ENCODE results near the gene TPSG1. TPM values are rescaled to one million over a fixed set of nuclear protein-coding genes. Genes with fewer than 3 reads are reported as not detected.

TPSG1 gene
- total RNA-seq, 1 donor from 2014 or later: not detected

GRCh38 chr16:1209081-1209480 is 16.0 kb downstream of the TPSG1 start:
- Mint-ChIP-seq H3K27ac (ENCODE audit: unreplicated experiment) (no peak overlapping the region), H3K36me3 (ENCODE audit: unreplicated experiment) (no peaks in the 10 kb centered on the region), H3K27me3 (ENCODE audit: unreplicated experiment) (peaks cover 14% of the 10 kb centered on the region), H3K9me3 (ENCODE audit: unreplicated experiment) (peaks cover 5% of the 10 kb centered on the region), H3K4me3 (ENCODE audit: unreplicated experiment) (no peak overlapping the region), H3K4me1 (ENCODE audit: low read depth, unreplicated experiment) (no peaks in the 10 kb centered on the region)
- no peak for TF ChIP-seq CTCF (IDR thresholded peaks at IDR 0.05; ENCODE audit: partially characterized antibody, unreplicated experiment)
- DNase-seq: no peak

GRCh38 chr16:1208239-1208830 is 16.7 kb downstream of the TPSG1 start:
- Mint-ChIP-seq H3K27me3 (ENCODE audit: unreplicated experiment) (peaks cover 12% of the 10 kb centered on the region), H3K9me3 (ENCODE audit: unreplicated experiment) (peaks cover 9% of the 10 kb centered on the region), H3K27ac (ENCODE audit: unreplicated experiment) (no peak overlapping the region), H3K4me1 (ENCODE audit: low read depth, unreplicated experiment) (no peaks in the 10 kb centered on the region), H3K36me3 (ENCODE audit: unreplicated experiment) (no peaks in the 10 kb centered on the region), H3K4me3 (ENCODE audit: unreplicated experiment) (no peak overlapping the region)
- no peak for DNase-seq
- no peak for TF ChIP-seq CTCF (IDR thresholded peaks at IDR 0.05; ENCODE audit: partially characterized antibody, unreplicated experiment)

GRCh38 chr16:1206786-1207185 is 18.3 kb downstream of the TPSG1 start:
- H3K4me1 Mint-ChIP-seq (ENCODE audit: low read depth, unreplicated experiment): no peaks in the 10 kb centered on the region
- H3K27ac Mint-ChIP-seq (ENCODE audit: unreplicated experiment): no peak overlapping the region
- H3K9me3 Mint-ChIP-seq (ENCODE audit: unreplicated experiment): peaks cover 10% of the 10 kb centered on the region
- no peak for DNase-seq
- TF ChIP-seq CTCF (IDR thresholded peaks at IDR 0.05; ENCODE audit: partially characterized antibody, unreplicated experiment): no peak
- H3K27me3 Mint-ChIP-seq (ENCODE audit: unreplicated experiment): peaks cover 13% of the 10 kb centered on the region
- no peak overlapping the region for H3K4me3 Mint-ChIP-seq (ENCODE audit: unreplicated experiment)
- H3K36me3 Mint-ChIP-seq (ENCODE audit: unreplicated experiment): no peaks in the 10 kb centered on the region

GRCh38 chr16:1206326-1206725 is 18.7 kb downstream of the TPSG1 start:
- H3K4me1 Mint-ChIP-seq (ENCODE audit: low read depth, unreplicated experiment): no peaks in the 10 kb centered on the region
- H3K27ac Mint-ChIP-seq (ENCODE audit: unreplicated experiment): no peak overlapping the region
- H3K9me3 Mint-ChIP-seq (ENCODE audit: unreplicated experiment): peaks cover 13% of the 10 kb centered on the region
- DNase-seq: no peak
- TF ChIP-seq CTCF (IDR thresholded peaks at IDR 0.05; ENCODE audit: partially characterized antibody, unreplicated experiment): no peak
- H3K4me3 Mint-ChIP-seq (ENCODE audit: unreplicated experiment): no peak overlapping the region
- peaks cover 16% of the 10 kb centered on the region for H3K27me3 Mint-ChIP-seq (ENCODE audit: unreplicated experiment)
- H3K36me3 Mint-ChIP-seq (ENCODE audit: unreplicated experiment): no peaks in the 10 kb centered on the region

GRCh38 chr16:1204933-1205332 is 20.1 kb downstream of the TPSG1 start:
- Mint-ChIP-seq H3K4me3 (ENCODE audit: unreplicated experiment) (no peak overlapping the region), H3K9me3 (ENCODE audit: unreplicated experiment) (peaks cover 17% of the 10 kb centered on the region), H3K36me3 (ENCODE audit: unreplicated experiment) (no peaks in the 10 kb centered on the region), H3K4me1 (ENCODE audit: low read depth, unreplicated experiment) (no peaks in the 10 kb centered on the region), H3K27me3 (ENCODE audit: unreplicated experiment) (peaks cover 16% of the 10 kb centered on the region), H3K27ac (ENCODE audit: unreplicated experiment) (no peak overlapping the region)
- no peak for DNase-seq
- TF ChIP-seq CTCF (IDR thresholded peaks at IDR 0.05; ENCODE audit: partially characterized antibody, unreplicated experiment): no peak
